ENCODE measurements around the gene RFX1. TPM values are rescaled to one million over a fixed set of nuclear protein-coding genes. Genes with fewer than 3 reads are reported as not detected.

Gene RFX1
- total RNA-seq, 1 donor from 2014 or later, result 15.2 TPM

DNA sequence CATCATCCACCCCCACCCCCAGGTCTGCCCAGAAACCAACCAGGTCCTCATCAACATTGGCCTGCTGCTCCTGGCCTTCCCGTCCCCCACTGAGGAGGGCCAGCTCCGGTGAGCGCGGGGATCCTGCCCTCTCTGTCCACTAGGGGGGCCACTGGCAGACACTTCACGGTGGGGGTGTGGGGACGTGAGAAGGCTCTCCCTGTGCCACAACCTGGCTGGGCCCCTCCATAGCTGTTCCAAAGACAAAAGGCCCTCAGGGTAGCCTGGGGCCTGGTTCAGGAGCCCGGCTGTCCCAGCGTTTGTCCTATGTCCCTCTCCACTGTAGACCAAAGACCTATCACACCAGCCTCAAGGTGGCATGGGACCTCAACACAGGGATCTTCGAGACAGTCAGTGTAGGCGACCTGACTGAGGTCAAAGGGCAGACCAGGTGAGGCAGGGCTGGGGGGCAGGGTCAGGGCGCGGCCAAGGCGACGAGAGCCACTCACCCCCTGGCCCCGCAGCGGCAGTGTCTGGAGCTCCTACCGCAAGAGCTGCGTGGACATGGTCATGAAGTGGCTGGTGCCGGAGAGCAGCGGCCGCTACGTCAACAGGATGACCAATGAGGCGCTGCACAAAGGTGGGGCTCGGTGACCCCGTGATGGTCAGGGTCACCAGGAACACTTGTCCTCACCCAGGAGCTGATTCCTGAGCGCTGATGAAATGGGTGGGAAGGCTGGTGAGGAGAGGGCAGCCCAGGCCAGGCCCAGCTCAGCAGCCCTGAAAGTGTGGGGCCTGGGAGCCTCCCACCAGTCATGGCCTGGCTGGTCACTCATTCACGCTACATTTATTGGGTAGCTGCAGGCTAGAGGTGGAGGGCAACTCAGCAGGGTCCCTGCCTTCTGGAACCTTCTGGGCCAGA, 45.9 kb downstream of the RFX1 start:
- H3K4me1 ChIP-seq, result peaks cover 26% of the 10 kb centered on the region
- TF ChIP-seq, protein P1, sequence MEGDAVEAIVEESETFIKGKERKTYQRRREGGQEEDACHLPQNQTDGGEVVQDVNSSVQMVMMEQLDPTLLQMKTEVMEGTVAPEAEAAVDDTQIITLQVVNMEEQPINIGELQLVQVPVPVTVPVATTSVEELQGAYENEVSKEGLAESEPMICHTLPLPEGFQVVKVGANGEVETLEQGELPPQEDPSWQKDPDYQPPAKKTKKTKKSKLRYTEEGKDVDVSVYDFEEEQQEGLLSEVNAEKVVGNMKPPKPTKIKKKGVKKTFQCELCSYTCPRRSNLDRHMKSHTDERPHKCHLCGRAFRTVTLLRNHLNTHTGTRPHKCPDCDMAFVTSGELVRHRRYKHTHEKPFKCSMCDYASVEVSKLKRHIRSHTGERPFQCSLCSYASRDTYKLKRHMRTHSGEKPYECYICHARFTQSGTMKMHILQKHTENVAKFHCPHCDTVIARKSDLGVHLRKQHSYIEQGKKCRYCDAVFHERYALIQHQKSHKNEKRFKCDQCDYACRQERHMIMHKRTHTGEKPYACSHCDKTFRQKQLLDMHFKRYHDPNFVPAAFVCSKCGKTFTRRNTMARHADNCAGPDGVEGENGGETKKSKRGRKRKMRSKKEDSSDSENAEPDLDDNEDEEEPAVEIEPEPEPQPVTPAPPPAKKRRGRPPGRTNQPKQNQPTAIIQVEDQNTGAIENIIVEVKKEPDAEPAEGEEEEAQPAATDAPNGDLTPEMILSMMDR (IDR thresholded peaks at IDR 0.05; ENCODE audit: borderline replicate concordance), result no peak
- no peak overlapping the region for H3K27ac ChIP-seq (replicated peaks)
- no peaks in the 10 kb centered on the region for H3K9me3 ChIP-seq (replicated peaks)
- H3K36me3 ChIP-seq, result peaks cover 95% of the 10 kb centered on the region
- intact Hi-C loops (cut with micrococcal nuclease), result no loop called here
- DNase-seq, result no peak
- H3K4me3 ChIP-seq, result no peak overlapping the region
- H3K27me3 ChIP-seq (ENCODE audit: low read depth), result no peaks in the 10 kb centered on the region

DNA sequence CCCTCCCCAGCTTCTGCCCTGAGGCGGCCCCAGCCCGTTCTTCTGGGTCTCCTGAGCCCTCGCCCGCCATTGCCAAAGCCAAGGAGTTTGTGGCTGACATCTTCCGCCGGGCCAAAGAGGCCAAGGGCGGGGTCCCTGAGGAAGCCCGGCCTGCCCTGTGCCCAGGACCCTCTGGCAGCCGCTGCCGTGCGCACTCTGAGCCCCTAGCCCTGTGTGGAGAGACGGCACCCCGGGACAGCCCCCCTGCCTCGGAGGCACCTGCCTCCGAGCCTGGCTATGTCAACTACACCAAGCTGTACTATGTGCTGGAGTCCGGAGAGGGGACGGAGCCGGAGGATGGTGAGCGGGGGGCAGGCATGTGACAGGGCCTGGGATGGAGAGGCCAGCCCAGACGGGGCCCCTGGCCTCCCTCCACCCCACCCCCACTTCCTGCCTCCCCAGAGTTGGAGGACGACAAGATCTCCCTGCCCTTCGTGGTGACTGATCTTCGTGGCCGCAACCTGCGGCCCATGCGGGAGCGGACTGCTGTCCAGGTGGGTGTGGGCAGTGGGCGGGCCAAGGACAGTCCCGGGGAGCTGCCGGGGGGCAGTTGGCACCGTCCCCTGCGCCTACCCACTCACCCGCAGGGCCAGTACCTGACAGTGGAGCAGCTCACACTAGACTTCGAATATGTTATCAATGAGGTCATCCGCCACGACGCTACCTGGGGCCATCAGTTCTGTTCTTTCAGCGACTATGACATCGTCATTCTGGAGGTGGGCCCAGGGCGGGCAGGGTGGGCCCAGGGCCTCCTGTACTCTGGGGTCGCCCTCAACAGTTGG, 46.8 kb downstream of the RFX1 start:
- intact Hi-C loops (cut with micrococcal nuclease), result no loop called here

DNA sequence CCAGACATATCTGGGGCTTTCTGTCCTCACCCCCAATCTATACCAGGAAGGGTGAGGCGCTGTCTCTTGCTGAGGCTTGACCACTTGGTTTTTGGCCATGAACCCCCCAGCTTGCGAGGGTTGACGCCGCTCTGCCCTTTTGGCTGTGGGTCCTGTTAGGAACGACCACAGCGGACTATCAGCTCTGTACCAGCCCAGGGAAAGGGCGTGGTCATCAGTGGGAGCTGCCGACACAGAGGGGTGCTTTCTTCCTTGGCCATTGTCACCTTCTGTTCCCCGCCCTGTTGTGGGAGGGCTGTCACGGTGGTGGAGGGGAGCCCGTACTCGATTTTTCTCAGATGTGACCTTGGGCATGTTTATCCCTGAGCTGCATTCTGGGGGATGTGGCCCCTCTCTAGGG, 48.1 kb downstream of the RFX1 start:
- TF ChIP-seq, protein P1 (IDR thresholded peaks at IDR 0.05; ENCODE audit: borderline replicate concordance), result no peak

More for the DNA sequence above, 46.8 kb downstream of the RFX1 start:
- H3K36me3 ChIP-seq, result peaks cover 95% of the 10 kb centered on the region
- no peaks in the 10 kb centered on the region for H3K9me3 ChIP-seq (replicated peaks)
- H3K27me3 ChIP-seq (ENCODE audit: low read depth), result no peaks in the 10 kb centered on the region
- H3K27ac ChIP-seq (replicated peaks), result no peak overlapping the region
- DNase-seq, result no peak
- H3K4me3 ChIP-seq, result no peak overlapping the region
- peaks cover 26% of the 10 kb centered on the region for H3K4me1 ChIP-seq
- TF ChIP-seq, protein P1 (IDR thresholded peaks at IDR 0.05; ENCODE audit: borderline replicate concordance), result no peak

DNA sequence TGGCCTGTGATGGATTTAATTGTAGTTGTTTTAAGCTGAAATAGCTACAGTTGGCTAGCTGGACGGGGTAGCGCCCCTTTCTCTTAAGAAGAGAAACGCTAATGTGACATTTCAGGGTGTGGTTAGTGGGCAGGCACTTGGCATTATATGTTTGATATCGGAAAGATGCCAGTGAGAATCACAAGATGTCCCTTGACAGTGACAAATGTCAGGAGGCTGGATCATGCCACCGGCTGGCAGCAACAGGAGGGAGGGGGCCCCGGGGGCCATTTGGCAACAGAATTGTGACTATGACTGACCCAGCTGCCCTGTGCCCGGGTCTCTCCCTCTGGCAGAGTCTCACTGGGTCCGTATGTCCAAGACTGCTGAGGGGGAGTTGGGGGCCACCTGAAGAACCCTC, 49.1 kb downstream of the RFX1 start:
- H3K36me3 ChIP-seq, result peaks cover 75% of the 10 kb centered on the region
- no peak overlapping the region for H3K4me3 ChIP-seq
- intact Hi-C loops (cut with micrococcal nuclease), result no loop called here
- TF ChIP-seq, protein P1 (IDR thresholded peaks at IDR 0.05; ENCODE audit: borderline replicate concordance), result no peak
- H3K9me3 ChIP-seq (replicated peaks), result no peaks in the 10 kb centered on the region
- peak overlapping the region; percentile 65 for H3K27ac ChIP-seq (replicated peaks)
- DNase-seq, result no peak
- H3K4me1 ChIP-seq, result peaks cover 45% of the 10 kb centered on the region
- no peaks in the 10 kb centered on the region for H3K27me3 ChIP-seq (ENCODE audit: low read depth)

More for the DNA sequence above, 48.1 kb downstream of the RFX1 start:
- no peak for DNase-seq
- Histone ChIP-seq H3K4me3 (no peak overlapping the region), H3K27me3 (ENCODE audit: low read depth) (no peaks in the 10 kb centered on the region), H3K27ac (replicated peaks) (peak overlapping the region; percentile 65), H3K9me3 (replicated peaks) (no peaks in the 10 kb centered on the region), H3K4me1 (peaks cover 37% of the 10 kb centered on the region), H3K36me3 (peaks cover 84% of the 10 kb centered on the region)
- intact Hi-C loops (cut with micrococcal nuclease), result no loop called here

DNA sequence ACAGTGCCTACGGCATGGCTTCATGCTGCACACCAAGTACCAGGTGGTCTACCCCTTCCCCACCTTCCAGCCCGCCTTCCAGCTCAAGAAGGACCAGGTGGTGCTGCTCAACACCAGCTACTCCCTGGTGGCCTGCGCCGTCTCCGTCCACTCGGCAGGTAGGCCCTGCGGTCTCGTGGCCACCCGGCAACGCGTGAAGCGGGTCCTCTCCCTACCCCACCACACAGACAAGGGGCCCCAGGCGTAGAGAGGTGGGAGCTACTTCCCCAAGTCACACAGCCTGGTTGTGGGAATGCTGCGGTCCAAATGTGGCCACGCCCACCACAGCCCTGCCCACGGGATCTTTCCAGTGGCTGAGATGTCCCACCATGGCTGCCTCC, 49.8 kb downstream of the RFX1 start:
- intact Hi-C loops (cut with micrococcal nuclease), result no loop called here
- peak overlapping the region; percentile 65 for H3K27ac ChIP-seq (replicated peaks)
- no peak for DNase-seq
- TF ChIP-seq, protein P1 (IDR thresholded peaks at IDR 0.05; ENCODE audit: borderline replicate concordance), result no peak
- no peak overlapping the region for H3K4me3 ChIP-seq
- no peaks in the 10 kb centered on the region for H3K9me3 ChIP-seq (replicated peaks)
- no peaks in the 10 kb centered on the region for H3K27me3 ChIP-seq (ENCODE audit: low read depth)
- H3K36me3 ChIP-seq, result peaks cover 68% of the 10 kb centered on the region
- H3K4me1 ChIP-seq, result peaks cover 49% of the 10 kb centered on the region
